Lung microvascular endothelial cell (primary cell): ENCODE results near the gene COL24A1. TPM values are rescaled to one million over a fixed set of nuclear protein-coding genes. Genes with fewer than 3 reads are reported as not detected.

Source experiments
- DNase-seq, 2 donors: peaks; one replicate each; pipeline versions ENCODE4 v3.0.0 to v3.0.0-alpha.2; 2010; ENCODE audit warnings: low read depth in 2 of 2
- total RNA-seq: library from RNA; depleted of rRNA; stranded (reverse); fragments of >200 nt; gene quantifications from 2 replicates; pipeline ENCODE4 v1.2.1, GENCODE V29; 2014

Gene COL24A1
- total RNA-seq = under 0.01 TPM in 1 of 2 replicates, not detected in the other

- peak; percentile 5 to 21 for DNase-seq
Observed at GRCh38 chr1:86156566-86157455, at the start of gene COL24A1. COL24A1 (minus strand) TSS chr1:86156772; CDS start chr1:86156396, 376 bp downstream.

GRCh38 chr1:86205741-86206140 is 49.2 kb upstream of the COL24A1 start:
- no peak for DNase-seq

GRCh38 chr1:86202552-86203340 is 46.2 kb upstream of the COL24A1 start:
- no peak for DNase-seq

- DNase-seq = no peak
Observed at GRCh38 chr1:86201311-86201710, 44.7 kb upstream of the COL24A1 start.

GRCh38 chr1:86200901-86201300 is 44.3 kb upstream of the COL24A1 start:
- DNase-seq = no peak

- no peak for DNase-seq
Observed at GRCh38 chr1:86197206-86197855, 40.8 kb upstream of the COL24A1 start.

GRCh38 chr1:86195281-86195680 is 38.7 kb upstream of the COL24A1 start:
- no peak for DNase-seq

GRCh38 chr1:86194491-86195034 is 38.0 kb upstream of the COL24A1 start:
- DNase-seq = no peak

GRCh38 chr1:86192417-86192816 is 35.8 kb upstream of the COL24A1 start:
- no peak for DNase-seq

GRCh38 chr1:86191958-86192357 is 35.4 kb upstream of the COL24A1 start:
- no peak for DNase-seq

- no peak for DNase-seq
Observed at GRCh38 chr1:86190873-86191272, 34.3 kb upstream of the COL24A1 start.

- no peak for DNase-seq
Observed at GRCh38 chr1:86184426-86184825, 27.9 kb upstream of the COL24A1 start.

GRCh38 chr1:86183810-86184209 is 27.2 kb upstream of the COL24A1 start:
- no peak for DNase-seq

GRCh38 chr1:86176226-86176625 is 19.7 kb upstream of the COL24A1 start:
- DNase-seq = no peak

- DNase-seq = peak in 1 of 2 donors; percentile 44
Observed at GRCh38 chr1:86175756-86176155, 19.2 kb upstream of the COL24A1 start.

- no peak for DNase-seq
Observed at GRCh38 chr1:86169625-86170024, 13.1 kb upstream of the COL24A1 start.

- DNase-seq = no peak
Observed at GRCh38 chr1:86159800-86160199, 3.2 kb upstream of the COL24A1 start.

- DNase-seq = peak in 1 of 2 donors; percentile 1
Observed at GRCh38 chr1:86155807-86156565, 586 bp downstream of the COL24A1 start.

- no peak for DNase-seq
Observed at GRCh38 chr1:86155051-86155806, 1.3 kb downstream of the COL24A1 start.

GRCh38 chr1:86154571-86155050 is 2.0 kb downstream of the COL24A1 start:
- DNase-seq = no peak
